Esophagus mucosa (tissue), 1 donor: ENCODE results near the gene CTDNEP1. TPM values are rescaled to one million over a fixed set of nuclear protein-coding genes. Genes with fewer than 3 reads are reported as not detected.

Experiments used
- ATAC-seq: fragments of 200-7000 bp; cut with Tn5 transposase; one replicate; pipeline ENCODE4 v1.9.1; 2020
- total RNA-seq: library from RNA; stranded (reverse); gene quantifications from one replicate; pipeline ENCODE4 v1.2.4, GENCODE V29; 2023
- donor health status: DM: yes; HTN: yes; CAD: no.

Gene CTDNEP1
- total RNA-seq, 1 donor from 2014 or later = 87.6 TPM

DNA sequence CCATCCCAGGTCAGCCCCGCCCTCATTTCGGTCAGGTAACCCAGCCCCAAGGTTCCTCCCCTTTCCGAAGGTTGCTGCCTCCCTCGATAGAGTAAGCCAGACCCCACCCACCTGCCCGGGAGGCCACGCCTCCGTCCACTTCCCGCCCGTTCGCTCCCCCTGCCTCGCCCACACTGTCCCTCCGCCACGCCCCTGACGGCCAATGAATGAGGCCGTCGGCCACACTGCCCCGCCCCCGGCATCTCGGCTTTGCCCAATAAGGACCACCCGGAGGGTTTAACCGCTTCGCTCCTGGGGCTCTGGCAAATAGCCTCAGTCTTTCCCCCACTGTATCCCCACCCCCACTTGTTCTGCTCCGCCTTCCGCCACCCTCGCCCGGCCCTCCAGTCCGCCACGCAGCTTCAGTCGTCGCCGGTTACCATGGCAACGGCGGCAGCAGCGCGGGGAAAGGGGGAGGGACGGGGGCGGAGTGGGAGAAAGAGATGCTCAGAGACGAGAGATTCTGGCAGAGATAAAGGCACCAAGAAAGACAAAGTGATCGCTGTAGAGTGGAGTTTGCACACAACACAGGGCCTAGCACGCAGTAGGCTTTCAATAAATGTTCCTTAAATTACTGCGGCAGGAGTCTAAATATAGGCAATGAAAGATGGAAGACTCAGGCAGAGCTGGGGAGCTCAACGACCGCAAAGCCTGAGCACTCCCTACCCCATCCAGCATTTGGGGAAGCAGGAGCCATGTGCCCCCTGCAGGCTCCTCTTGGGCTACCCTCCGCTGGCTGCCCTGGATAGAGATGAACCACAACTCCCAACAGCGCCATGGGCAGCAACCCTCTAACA is 37.0 kb downstream of the CTDNEP1 start:
- ATAC-seq = peak; percentile 81

DNA sequence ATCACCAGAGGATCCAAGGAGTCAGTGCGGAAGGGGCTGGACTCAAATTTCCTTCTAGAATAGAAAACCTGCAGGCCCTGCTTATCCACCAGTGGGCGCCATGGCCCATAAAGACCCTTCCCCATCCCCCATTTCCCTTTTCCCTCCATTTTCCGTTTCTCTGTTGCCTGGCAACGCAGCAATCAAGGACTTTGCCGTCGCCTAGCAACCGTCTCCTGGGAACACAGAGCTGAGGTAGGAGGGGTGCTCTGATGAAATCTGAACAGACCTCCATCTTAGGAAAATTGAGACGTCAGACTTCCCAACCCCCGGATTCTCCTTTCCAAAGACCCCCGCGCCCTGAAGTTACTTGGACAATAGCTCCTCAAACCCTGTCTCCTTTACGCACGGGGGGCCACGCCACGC is 37.6 kb downstream of the CTDNEP1 start:
- ATAC-seq = peak; percentile 0

DNA sequence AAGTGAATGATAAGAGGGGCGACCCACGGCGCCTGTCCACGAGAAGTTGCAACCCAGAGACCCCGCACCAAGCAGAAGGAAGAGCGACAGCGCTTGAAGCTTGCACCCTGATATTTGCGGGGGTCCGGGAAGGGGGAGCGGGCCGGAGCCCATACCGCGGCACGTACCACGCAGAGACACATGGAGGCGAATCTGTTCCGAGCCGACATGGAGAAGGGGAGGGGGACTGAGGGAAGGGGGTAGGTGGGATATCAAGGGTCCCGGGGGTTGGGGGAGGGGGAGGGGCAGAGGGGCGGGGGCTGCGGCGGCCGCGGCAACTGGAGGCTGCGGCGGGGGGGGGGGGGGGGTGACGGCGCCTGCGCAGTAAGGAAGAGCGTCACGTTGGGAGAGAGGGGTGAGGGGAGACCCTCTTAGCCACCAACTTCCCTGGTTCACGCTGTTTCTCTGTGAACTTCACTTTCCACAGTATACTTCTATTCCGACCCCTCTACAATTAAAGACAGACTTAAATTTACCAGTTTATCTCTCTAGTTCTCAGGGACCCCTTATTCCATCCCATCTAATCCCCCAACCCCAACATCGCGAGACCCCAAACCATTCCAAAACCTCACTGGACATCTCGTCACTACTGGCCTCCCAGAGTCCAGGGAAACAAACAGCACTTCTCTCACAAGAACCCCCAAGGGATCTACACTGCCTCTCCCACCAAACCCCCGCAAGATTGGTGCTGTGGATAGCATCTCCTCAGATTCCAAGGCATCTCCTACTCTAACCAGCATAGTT is 39.9 kb downstream of the CTDNEP1 start:
- no peak for ATAC-seq

DNA sequence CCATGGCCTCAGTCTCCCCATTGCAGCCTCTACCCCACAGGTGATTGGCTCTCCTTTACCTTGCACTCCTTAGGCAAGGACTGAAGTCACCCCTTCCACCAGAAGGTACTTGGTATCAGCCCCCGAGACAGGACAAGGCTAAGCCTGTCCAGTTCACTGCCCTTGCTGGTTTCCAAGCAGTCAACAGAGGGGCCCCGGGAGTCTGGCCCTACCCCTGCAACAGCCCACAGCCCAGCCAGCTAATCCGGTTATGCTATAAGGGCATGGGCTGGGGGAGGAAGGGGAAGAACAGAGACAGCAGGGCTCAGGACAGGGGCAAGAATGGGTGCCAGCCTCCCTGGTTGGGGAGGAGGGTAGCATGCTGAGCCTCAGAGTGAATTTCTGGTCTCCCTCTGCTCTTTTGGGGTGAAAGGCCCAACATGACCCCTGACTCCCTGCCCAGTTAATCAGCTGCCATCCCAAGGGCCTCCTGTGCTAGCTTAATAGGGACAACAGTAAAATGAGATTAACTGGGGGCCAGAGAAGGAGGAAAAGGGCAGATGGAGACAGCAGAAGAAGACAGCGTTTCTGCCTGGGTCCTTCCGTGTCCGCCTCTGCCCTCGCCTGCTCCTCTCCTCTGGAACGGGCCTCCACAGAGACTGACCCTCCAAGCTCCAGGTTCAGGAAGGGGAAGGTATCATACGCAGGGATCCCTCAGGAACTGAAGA is 42.6 kb downstream of the CTDNEP1 start:
- ATAC-seq = no peak

DNA sequence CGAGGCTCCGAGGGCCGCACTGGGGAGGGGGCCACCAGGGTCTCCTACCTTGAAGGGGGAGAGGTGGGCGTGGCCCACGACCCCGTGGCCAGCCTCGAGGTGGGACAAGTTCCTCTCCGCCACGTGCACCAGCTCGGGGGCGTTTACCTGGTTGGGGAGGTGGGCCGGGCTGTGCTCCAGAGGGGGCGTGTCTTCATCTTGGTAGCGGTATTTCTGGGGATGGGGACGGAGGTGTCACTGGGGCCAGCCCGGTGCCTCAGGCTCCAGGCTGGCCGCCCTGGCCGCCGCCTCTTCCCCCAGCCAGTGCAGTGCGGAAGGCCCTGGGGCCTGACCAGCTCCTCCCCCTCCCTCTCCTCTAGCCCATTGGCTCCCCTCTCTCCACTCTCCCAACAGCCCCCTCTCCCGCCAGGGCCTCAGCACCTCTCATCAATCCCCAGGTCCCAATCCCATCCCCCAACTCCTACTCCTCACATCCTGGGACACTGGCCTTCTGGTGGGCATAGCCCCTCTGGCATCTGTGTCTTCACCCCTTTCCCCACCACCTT is 43.4 kb downstream of the CTDNEP1 start:
- no peak for ATAC-seq

DNA sequence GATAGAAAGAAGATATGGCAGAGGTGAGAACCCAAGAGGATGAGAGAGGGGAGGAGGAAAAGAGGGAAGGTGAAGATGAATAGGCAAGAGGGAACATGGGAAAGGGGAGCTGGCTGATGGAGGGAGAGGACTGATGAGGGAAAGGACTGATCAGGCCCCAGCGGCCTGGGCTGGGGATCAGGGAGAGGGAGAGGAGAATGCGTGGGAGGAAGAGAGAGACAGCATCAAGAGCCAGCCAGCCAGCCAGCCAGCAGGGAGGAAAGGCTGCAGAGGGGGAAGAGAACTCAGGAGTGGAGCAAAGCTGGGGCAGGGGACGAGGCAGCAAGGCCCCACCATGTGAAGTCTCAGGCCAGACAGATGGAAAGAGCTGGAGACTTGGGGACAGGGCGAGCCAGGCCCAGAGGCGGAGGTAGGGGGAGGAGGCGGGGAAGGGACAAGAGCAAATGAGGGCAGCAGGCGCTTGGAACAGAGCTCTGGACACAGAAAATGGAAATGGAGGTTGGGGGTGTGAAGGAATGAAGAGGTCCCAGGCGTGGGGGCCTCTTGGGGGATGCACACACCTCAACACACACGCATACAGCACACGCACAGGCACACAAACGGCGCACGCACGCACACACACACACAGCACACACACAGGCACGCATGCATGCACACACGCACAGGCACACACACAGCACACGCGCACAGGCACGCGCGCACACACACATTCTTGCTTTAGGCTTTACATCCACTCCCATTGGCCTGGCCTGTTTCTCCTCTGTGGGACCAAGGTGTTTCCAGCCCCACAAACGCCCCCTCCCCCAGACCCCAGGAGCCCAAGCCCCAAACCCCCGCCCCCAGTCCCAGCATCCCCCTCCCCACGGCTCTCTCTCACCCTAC is 44.2 kb downstream of the CTDNEP1 start:
- no peak for ATAC-seq

DNA sequence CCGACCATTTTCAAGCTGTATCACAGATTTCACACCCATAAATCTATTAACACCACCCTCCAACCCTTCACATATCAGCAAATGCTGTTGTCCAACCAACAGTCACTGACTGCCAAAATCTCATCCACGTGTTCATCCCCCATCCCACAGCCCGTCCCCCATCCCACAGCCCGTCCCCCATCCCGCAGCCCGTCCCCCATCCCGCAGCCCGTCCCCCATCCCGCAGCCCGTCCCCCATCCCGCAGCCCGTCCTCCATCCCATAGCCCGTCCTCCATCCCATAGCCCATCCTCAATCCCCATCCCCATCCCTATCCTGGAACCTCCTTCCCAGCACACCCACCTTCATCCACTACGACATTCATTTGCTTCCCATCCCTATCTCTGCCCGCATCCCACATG is 46.0 kb downstream of the CTDNEP1 start:
- no peak for ATAC-seq

DNA sequence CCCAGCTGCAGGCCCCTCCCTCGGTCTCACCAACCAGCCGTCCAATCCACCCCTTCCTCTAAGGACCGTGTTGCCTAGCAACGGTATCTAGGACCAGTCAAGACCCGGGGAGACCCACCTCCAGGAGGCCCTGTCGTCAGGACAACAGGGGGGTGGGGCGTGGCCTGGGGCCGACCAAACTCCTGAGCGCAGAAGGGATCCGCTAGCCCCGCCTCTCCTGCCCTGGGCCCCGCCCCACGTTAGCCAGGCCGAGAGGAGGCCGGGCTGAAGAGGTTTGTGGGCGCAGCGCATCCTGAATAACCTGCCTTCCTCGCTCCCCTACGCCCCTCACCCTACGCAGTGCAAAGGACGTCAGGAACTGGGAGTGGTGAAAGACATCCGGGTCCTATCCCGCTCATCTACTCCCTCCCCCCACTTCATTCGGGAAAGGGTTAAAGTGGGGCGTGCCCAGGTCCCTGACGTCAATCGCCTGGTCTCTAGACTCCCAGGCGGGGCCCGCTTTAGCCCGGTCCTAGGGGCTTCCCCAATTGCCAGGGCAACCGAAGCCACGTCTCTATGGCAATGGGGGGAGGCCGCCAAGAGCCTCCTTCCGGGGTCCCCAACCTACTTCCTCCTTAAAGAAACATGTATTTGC is 46.6 kb downstream of the CTDNEP1 start:
- ATAC-seq = peak; percentile 71

DNA sequence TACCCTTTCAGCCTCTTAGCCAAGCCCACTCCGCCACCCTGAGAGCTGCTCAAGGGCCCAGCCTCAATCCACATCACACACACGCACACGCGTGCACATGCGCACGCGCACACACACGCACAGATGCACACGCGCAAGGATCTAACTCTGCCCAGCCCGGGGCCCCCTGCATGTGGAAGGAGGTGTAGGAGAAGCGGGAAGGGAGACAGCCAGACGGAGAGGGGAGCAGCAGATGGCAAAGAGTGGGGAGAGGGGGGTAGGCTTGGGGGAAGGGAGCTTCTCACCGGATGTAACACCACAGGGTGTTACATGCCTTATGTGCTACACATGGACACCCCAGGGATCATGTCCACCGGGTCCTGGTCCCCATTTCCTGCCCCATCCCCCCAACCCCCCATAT is 47.2 kb downstream of the CTDNEP1 start:
- ATAC-seq = peak; percentile 1

DNA sequence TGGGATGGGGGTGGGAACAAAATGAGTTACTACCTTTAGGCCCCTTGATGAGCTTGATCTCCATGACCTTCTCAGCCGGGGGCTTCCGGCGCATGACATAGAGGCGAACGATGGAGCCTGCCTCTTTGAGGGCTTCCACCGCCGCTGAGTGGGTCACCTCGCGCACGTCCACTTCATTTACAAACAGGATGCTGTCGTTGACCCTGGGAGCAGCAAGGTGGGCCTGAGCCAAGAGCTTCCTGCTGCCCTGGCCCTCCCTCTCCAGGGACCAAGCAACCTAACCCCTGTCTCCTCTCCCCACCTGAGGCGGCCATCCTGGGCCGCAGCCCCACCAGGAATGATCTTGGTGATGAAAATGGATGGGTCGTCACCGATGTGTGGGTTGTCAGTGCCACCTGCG is 48.1 kb downstream of the CTDNEP1 start:
- no peak for ATAC-seq

DNA sequence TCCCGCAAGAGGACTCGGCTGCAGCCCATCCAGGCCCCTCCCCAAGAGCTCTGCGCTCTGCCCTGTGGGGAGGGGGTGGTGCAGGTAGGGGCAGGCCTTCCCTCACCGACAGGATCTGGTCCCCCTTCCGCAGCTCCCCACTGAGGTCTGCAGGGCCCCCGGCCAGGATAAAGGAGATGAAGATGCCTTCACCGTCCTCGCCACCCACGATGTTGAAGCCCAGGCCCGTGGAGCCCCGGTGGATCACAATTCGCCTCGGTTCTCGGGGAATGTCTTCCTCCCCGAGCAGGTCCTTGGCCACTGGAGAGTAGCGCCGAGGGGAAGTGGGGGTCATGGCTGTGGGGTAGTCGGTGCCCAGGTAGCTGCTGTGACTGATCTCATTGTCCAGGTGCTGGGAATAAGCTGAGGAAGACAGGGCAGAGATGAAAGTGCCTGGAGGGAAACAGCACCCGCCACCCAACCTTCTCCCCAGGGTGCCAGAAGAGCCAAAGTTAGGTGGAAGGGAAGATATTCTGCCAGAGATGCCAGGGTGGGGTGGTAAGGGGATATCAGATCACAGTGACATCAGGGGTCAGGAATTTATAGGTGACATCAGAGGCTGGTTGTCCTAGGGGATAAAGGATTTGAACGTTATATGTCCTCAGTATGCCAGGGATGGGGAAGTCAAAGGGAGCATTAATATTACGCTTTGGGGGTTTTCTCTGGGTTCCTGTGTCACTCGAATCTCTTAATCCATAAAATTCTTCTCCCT is 54.7 kb downstream of the CTDNEP1 start:
- no peak for ATAC-seq

DNA sequence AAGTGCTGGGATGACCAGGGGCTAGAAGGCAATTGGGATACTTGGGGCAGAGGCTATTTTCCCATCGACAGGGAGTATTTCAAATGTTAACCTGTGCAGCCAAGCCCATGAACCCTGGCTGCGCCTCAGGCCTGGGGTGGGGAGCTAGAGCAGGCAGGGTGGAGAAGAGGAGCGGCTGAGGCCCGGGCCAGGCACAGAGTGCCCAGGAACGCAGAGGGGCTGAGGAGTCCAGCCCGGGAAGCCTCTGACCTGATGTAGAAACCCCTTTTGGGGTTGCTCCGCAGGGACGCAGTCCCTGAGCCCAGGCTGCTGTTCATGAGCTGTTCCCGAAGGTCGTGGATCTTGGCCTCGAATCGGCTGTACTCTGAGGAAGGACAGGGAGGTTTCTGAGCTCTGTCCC is 55.6 kb downstream of the CTDNEP1 start:
- no peak for ATAC-seq

Other genes with a start within 250 kb of the CTDNEP1 start
- gene RNASEK, start 239.1 kb downstream of the CTDNEP1 start, total RNA-seq = 126 TPM
- gene BCL6B, start 228.7 kb downstream of the CTDNEP1 start, total RNA-seq = 3.7 TPM
- 11.8 TPM for gene SLC16A13, start 215.7 kb downstream of the CTDNEP1 start, total RNA-seq
- 0.60 TPM for gene SLC16A11, start 207.6 kb downstream of the CTDNEP1 start, total RNA-seq
- gene CLEC10A, start 171.5 kb downstream of the CTDNEP1 start, total RNA-seq = 0.92 TPM
- 0.24 TPM for gene ASGR2, start 136.9 kb downstream of the CTDNEP1 start, total RNA-seq
- 1.00 TPM for gene ASGR1, start 72.4 kb downstream of the CTDNEP1 start, total RNA-seq
- 3.1 TPM for gene DLG4, start 31.9 kb downstream of the CTDNEP1 start, total RNA-seq
- 311 TPM for gene ACADVL, start 31.8 kb downstream of the CTDNEP1 start, total RNA-seq
- 32.7 TPM for gene DVL2, start 17.2 kb downstream of the CTDNEP1 start, total RNA-seq
- 33.6 TPM for gene PHF23, start 12.3 kb downstream of the CTDNEP1 start, total RNA-seq
- gene GABARAP, start 9.3 kb downstream of the CTDNEP1 start, total RNA-seq = 268 TPM
- gene ELP5, start 481 bp upstream of the CTDNEP1 start, total RNA-seq = 40.3 TPM
- gene CLDN7, start 10.7 kb upstream of the CTDNEP1 start, total RNA-seq = 279 TPM
- gene SLC2A4, start 30.0 kb upstream of the CTDNEP1 start, total RNA-seq = 0.68 TPM
- gene YBX2, start 42.9 kb upstream of the CTDNEP1 start, total RNA-seq = 0.96 TPM
- 623 TPM for gene EIF5A, start 55.9 kb upstream of the CTDNEP1 start, total RNA-seq
- gene GPS2, start 63.6 kb upstream of the CTDNEP1 start, total RNA-seq = 38.9 TPM
- 13.5 TPM for gene NEURL4, start 77.6 kb upstream of the CTDNEP1 start, total RNA-seq
- gene ACAP1, start 84.8 kb upstream of the CTDNEP1 start, total RNA-seq = 3.8 TPM
- gene KCTD11, start 100.4 kb upstream of the CTDNEP1 start, total RNA-seq = 32.9 TPM
- gene TMEM95, start 103.4 kb upstream of the CTDNEP1 start, total RNA-seq = not detected
- 6.1 TPM for gene TNK1, start 129.4 kb upstream of the CTDNEP1 start, total RNA-seq
- 23.1 TPM for gene PLSCR3, start 142.8 kb upstream of the CTDNEP1 start, total RNA-seq
- 92.8 TPM for gene TMEM256, start 152.4 kb upstream of the CTDNEP1 start, total RNA-seq
- gene NLGN2, start 156.1 kb upstream of the CTDNEP1 start, total RNA-seq = 3.0 TPM
- gene SPEM1, start 168.6 kb upstream of the CTDNEP1 start, total RNA-seq = not detected
- not detected for gene SPEM2, start 173.9 kb upstream of the CTDNEP1 start, total RNA-seq
- not detected for gene SPEM3, start 177.1 kb upstream of the CTDNEP1 start, total RNA-seq
- 8.2 TPM for gene TMEM102, start 183.7 kb upstream of the CTDNEP1 start, total RNA-seq
- 8.6 TPM for gene FGF11, start 187.8 kb upstream of the CTDNEP1 start, total RNA-seq
- gene CHRNB1, start 193.3 kb upstream of the CTDNEP1 start, total RNA-seq = 4.9 TPM
- 21.0 TPM for gene ZBTB4, start 227.9 kb upstream of the CTDNEP1 start, total RNA-seq
- not detected for gene SLC35G6, start 229.7 kb upstream of the CTDNEP1 start, total RNA-seq
- 116 TPM for gene POLR2A, start 232.6 kb upstream of the CTDNEP1 start, total RNA-seq